MCF 10A (cell line): ENCODE measurements around the gene C1D. TPM values are rescaled to one million over a fixed set of nuclear protein-coding genes. Genes with fewer than 3 reads are reported as not detected.
A peak's percentile ranks its signal among the peaks of the same experiment; 100 is the strongest.

Experiments used
- Bru-seq: library from RNA; stranded (reverse); fragments of 400-500 nt; gene quantifications from one replicate; lab custom pipeline; 2021; lab: Mats Ljungman, UMichigan
- BruChase-seq, 2 experiments: library from RNA; stranded (reverse); fragments of 400-500 nt; gene quantifications; one replicate each; lab custom pipeline; 2021; lab: Mats Ljungman, UMichigan
- BruUV-seq: library from RNA; stranded (reverse); fragments of 400-500 nt; replicated peaks from 2 replicates; lab custom pipeline; 2021; lab: Mats Ljungman, UMichigan
- CTCF ChIA-PET: fragments of 300-600 bp; sonication (Branson Sonifier 250); formaldehyde crosslinking; extraction: SDS; loops from one replicate; lab custom pipeline; 2021; ENCODE audit warnings: antibody characterized with exemption, inconsistent platforms; lab: Yijun Ruan, JAX
- POLR2A ChIA-PET: fragments of 300-600, 350-650 bp; sonication (Branson Sonifier 250); formaldehyde crosslinking; extraction: SDS; loops from one replicate; lab custom pipeline; 2020; ENCODE audit warnings: antibody characterized with exemption, inconsistent platforms; lab: Yijun Ruan, JAX
- DNase-seq: peaks from one replicate; pipeline ENCODE4 v3.0.0-alpha.2; 2018; ENCODE audit not compliant: unreplicated experiment
- H3K27ac Mint-ChIP-seq: one replicate; pipeline ENCODE4 v1.8.0; 2022; ENCODE audit warnings: mild to moderate bottlenecking, low read depth, mixed read lengths; ENCODE audit not compliant: unreplicated experiment
- H3K27me3 Mint-ChIP-seq: one replicate; pipeline ENCODE4 v1.8.0; 2022; ENCODE audit warnings: mixed read lengths; ENCODE audit not compliant: insufficient read depth, unreplicated experiment
- H3K36me3 Mint-ChIP-seq: one replicate; pipeline ENCODE4 v1.8.0; 2022; ENCODE audit warnings: mild to moderate bottlenecking, moderate library complexity, mixed read lengths; ENCODE audit not compliant: insufficient read depth, unreplicated experiment
- H3K4me1 Mint-ChIP-seq: one replicate; pipeline ENCODE4 v1.8.0; 2022; ENCODE audit warnings: mixed read lengths; ENCODE audit not compliant: insufficient read depth, unreplicated experiment
- H3K4me3 Mint-ChIP-seq: one replicate; pipeline ENCODE4 v1.8.0; 2022; ENCODE audit warnings: mild to moderate bottlenecking, moderate library complexity, mixed read lengths; ENCODE audit not compliant: unreplicated experiment
- H3K9me3 Mint-ChIP-seq: one replicate; pipeline ENCODE4 v1.8.0; 2022; ENCODE audit warnings: mixed read lengths; ENCODE audit not compliant: unreplicated experiment
- intact Hi-C: fragments of 100-400 bp; cut with micrococcal nuclease; formaldehyde crosslinking; loops from 2 replicates; pipeline ENCODE4 v1.14.1; 2022
- long read RNA-seq: library from polyadenylated mRNA; stranded (forward); transcript quantifications from one replicate; pipeline ENCODE4 v2.0.0, GENCODE V29; 2022
- total RNA-seq: library from RNA; stranded (reverse); gene quantifications from 2 replicates; pipeline ENCODE4 v1.2.3, GENCODE V29; 2022
- TF ChIP-seq, protein P1 (sequence below): fragments of 200-600 bp; IDR thresholded peaks from one replicate; pipeline ENCODE4 v1.8.0; 2022; ENCODE audit warnings: antibody characterized with exemption, mild to moderate bottlenecking; ENCODE audit not compliant: unreplicated experiment

Gene C1D
- total RNA-seq (17.4 and 22.4 TPM in 2 replicates), Bru-seq, nascent RNA (percentile 89 among the genes with signal in this experiment), BruChase-seq, experiment 1, labeled RNA remaining after a 6-hour chase (percentile 80 among the genes with signal in this experiment), BruChase-seq, experiment 2, labeled RNA remaining after a 2-hour chase (percentile 84 among the genes with signal in this experiment)
- long read RNA-seq, transcript C1D-204 (5 exons, 736 nt) = major isoform, 20 of 35 reads
- long read RNA-seq, partial matches to known transcripts = 2 of 35 reads
- long read RNA-seq, other reads (novel, unspliced or antisense) = 9 of 35 reads

GRCh38 chr2:68062680-68063387, at the start of gene C1D:
C1D (minus strand) TSS chr2:68063004; CDS start chr2:68047310, 15,694 bp downstream.
- Mint-ChIP-seq H3K36me3 (peaks cover 9% of the 10 kb centered on the region), H3K4me3 (peak within 1 kb of the TSS; percentile 89), H3K27me3 (peaks cover 26% of the 10 kb centered on the region), H3K27ac (peak within 1 kb of the TSS; percentile 98), H3K9me3 (no peaks in the 10 kb centered on the region), H3K4me1 (peaks cover 23% of the 10 kb centered on the region)
- BruUV-seq = no TSS peak
- TF ChIP-seq, protein P1, sequence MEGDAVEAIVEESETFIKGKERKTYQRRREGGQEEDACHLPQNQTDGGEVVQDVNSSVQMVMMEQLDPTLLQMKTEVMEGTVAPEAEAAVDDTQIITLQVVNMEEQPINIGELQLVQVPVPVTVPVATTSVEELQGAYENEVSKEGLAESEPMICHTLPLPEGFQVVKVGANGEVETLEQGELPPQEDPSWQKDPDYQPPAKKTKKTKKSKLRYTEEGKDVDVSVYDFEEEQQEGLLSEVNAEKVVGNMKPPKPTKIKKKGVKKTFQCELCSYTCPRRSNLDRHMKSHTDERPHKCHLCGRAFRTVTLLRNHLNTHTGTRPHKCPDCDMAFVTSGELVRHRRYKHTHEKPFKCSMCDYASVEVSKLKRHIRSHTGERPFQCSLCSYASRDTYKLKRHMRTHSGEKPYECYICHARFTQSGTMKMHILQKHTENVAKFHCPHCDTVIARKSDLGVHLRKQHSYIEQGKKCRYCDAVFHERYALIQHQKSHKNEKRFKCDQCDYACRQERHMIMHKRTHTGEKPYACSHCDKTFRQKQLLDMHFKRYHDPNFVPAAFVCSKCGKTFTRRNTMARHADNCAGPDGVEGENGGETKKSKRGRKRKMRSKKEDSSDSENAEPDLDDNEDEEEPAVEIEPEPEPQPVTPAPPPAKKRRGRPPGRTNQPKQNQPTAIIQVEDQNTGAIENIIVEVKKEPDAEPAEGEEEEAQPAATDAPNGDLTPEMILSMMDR = no peak
- ChIA-PET POLR2A (interaction anchor here (0.5 to 1.9 kb wide), 25 partner anchors 8 to 1905 kb away, joined by 3 to 12 read pairs (median 4); partner anchors contain the start of gene PNO1), CTCF (interaction anchor here (0.7 to 1.5 kb wide), 4 partner anchors 8 to 826 kb away, joined by 3 to 4 read pairs (median 3); no protein-coding TSS in a partner anchor)
- intact Hi-C loops = loop anchor here (1.0 kb wide), 1 partner anchor 94 kb away; the partner anchor contains the start of gene PNO1
- peak; percentile 89 for DNase-seq

- no peak overlapping the region for H3K4me3 Mint-ChIP-seq
- H3K9me3 Mint-ChIP-seq = peaks cover 14% of the 10 kb centered on the region
- intact Hi-C loops = no loop called here
- no peak for DNase-seq
- TF ChIP-seq, protein P1 = no peak
- no peaks in the 10 kb centered on the region for H3K36me3 Mint-ChIP-seq
- no peaks in the 10 kb centered on the region for H3K27me3 Mint-ChIP-seq
- POLR2A ChIA-PET = no interaction called here
- CTCF ChIA-PET = interaction anchor here (3.8 kb wide), 1 partner anchor 12 kb away, joined by 14 read pairs; no protein-coding TSS in a partner anchor
- no peaks in the 10 kb centered on the region for H3K4me1 Mint-ChIP-seq
- no TSS peak for BruUV-seq
- H3K27ac Mint-ChIP-seq = no peak overlapping the region
These were observed 47.3 kb upstream of the C1D start for GRCh38 chr2:68110102-68110501.

GRCh38 chr2:68108120-68108519, 45.3 kb upstream of the C1D start:
- H3K27ac Mint-ChIP-seq = no peak overlapping the region
- DNase-seq = no peak
- no peaks in the 10 kb centered on the region for H3K36me3 Mint-ChIP-seq
- intact Hi-C loops = no loop called here
- ChIA-PET CTCF (interaction anchor here (0.5 to 3.8 kb wide), 4 partner anchors 9 to 1746 kb away, joined by 3 to 14 read pairs (median 4); no protein-coding TSS in a partner anchor), POLR2A (interaction anchor here (0.6 kb wide), 1 partner anchor 359 kb away, joined by 5 read pairs; the partner anchor contains the start of gene APLF)
- H3K27me3 Mint-ChIP-seq = no peaks in the 10 kb centered on the region
- no peak overlapping the region for H3K4me3 Mint-ChIP-seq
- BruUV-seq = no TSS peak
- peaks cover 14% of the 10 kb centered on the region for H3K9me3 Mint-ChIP-seq
- H3K4me1 Mint-ChIP-seq = no peaks in the 10 kb centered on the region
- TF ChIP-seq, protein P1 = no peak

DNA sequence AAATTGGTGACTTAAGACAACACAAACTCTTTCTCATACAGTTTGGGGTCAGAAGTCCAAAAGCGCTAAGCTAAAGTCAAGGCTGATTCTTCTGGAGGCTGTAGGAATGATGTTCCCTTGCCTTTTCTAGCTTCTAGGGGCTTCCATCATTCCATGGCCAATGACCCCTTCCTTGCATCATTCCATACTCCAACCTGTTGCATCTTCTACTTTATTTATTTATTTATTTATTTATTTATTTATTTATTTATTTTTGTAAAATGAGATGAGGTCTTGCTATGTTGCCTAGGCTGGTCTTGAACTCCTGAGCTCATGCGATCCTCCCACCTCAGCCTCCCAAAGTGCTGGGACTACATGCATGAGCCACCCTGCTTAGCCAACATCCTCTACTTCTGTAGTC, 44.7 kb upstream of the C1D start:
- H3K9me3 Mint-ChIP-seq = peaks cover 14% of the 10 kb centered on the region
- no peak for DNase-seq
- H3K27ac Mint-ChIP-seq = no peak overlapping the region
- H3K36me3 Mint-ChIP-seq = no peaks in the 10 kb centered on the region
- no peaks in the 10 kb centered on the region for H3K27me3 Mint-ChIP-seq
- H3K4me3 Mint-ChIP-seq = no peak overlapping the region
- ChIA-PET CTCF (interaction anchor here (0.7 to 3.8 kb wide), 2 partner anchors 14 to 359 kb away, joined by 3 to 14 read pairs; no protein-coding TSS in a partner anchor), POLR2A (interaction anchor here (0.6 kb wide), 2 partner anchors 319 to 360 kb away, joined by 3 to 5 read pairs; partner anchors contain the start of gene APLF)
- TF ChIP-seq, protein P1 = no peak
- BruUV-seq = no TSS peak
- intact Hi-C loops = no loop called here
- no peaks in the 10 kb centered on the region for H3K4me1 Mint-ChIP-seq
